Common myeloid progenitor, CD34-positive (primary cell): Measurements from ENCODE around the gene NFATC2IP. TPM values are rescaled to one million over a fixed set of nuclear protein-coding genes. Genes with fewer than 3 reads are reported as not detected.

ENCODE experiments used
- CTCF ChIA-PET: fragments of 350-600 bp; sonication (Branson Sonifier 250); formaldehyde crosslinking; loops from one replicate; lab custom pipeline; 2021; ENCODE audit warnings: antibody characterized with exemption; lab: Charles Lee
- POLR2A ChIA-PET: fragments of 350-600 bp; sonication (Branson Sonifier 250); formaldehyde crosslinking; loops from one replicate; lab custom pipeline; 2021; ENCODE audit warnings: antibody characterized with exemption; lab: Charles Lee
- DNase-seq, 3 donors: peaks; one replicate each; pipeline versions ENCODE4 v3.0.0 to v3.0.0-alpha.2; 2013
- H3K27ac ChIP-seq, 2 experiments: 1 replicate in 1 of 2; 2 replicates in 1 of 2; pipeline ENCODE4 v1.7.0; 2013; ENCODE audit warnings: inconsistent platforms in 2 of 2, low read length in 2 of 2, mild to moderate bottlenecking in 2 of 2, low read depth in 1 of 2, moderate library complexity in 1 of 2; ENCODE audit not compliant: severe bottlenecking in 2 of 2, insufficient read depth in 1 of 2, poor library complexity in 1 of 2
- H3K27me3 ChIP-seq, 5 experiments: replicated peaks in 2 of 5; 1 replicate in 3 of 5; 2 replicates in 2 of 5; pipeline versions ENCODE4 v1.6.1 to v1.7.0; 2013; ENCODE audit warnings: low read length in 4 of 5, mild to moderate bottlenecking in 2 of 5, moderate library complexity in 2 of 5, inconsistent platforms in 1 of 5; ENCODE audit not compliant: insufficient read depth in 5 of 5, control insufficient read depth in 4 of 5
- H3K36me3 ChIP-seq, 4 experiments: 1 replicate in 2 of 4; 2 replicates in 2 of 4; pipeline versions ENCODE4 v1.6.1 to v1.7.0; 2013; ENCODE audit warnings: low read length in 3 of 4, control low read depth in 1 of 4, mild to moderate bottlenecking in 1 of 4; ENCODE audit not compliant: control insufficient read depth in 4 of 4, insufficient read depth in 4 of 4
- H3K4me1 ChIP-seq, 4 experiments: 1 replicate in 3 of 4; 2 replicates in 1 of 4; pipeline versions ENCODE4 v1.6.1 to v1.7.1; 2013; ENCODE audit warnings: low read length in 3 of 4, mild to moderate bottlenecking in 3 of 4, control low read depth in 1 of 4, inconsistent platforms in 1 of 4, moderate library complexity in 1 of 4; ENCODE audit not compliant: control insufficient read depth in 4 of 4, insufficient read depth in 4 of 4; ENCODE audit errors: control extremely low read depth in 1 of 4
- H3K4me3 ChIP-seq, 7 experiments: 1 replicate in 4 of 7; 2 replicates in 3 of 7; pipeline versions ENCODE4 v1.5.1 to v1.7.0; 2013; ENCODE audit warnings: mild to moderate bottlenecking in 7 of 7, low read length in 6 of 7, moderate library complexity in 6 of 7, inconsistent platforms in 2 of 7, low read depth in 2 of 7, control low read depth in 1 of 7; ENCODE audit not compliant: insufficient read depth in 4 of 7, control insufficient read depth in 1 of 7; ENCODE audit errors: extremely low read depth in 1 of 7
- H3K9me3 ChIP-seq, 5 experiments: 1 replicate in 4 of 5; 2 replicates in 1 of 5; pipeline versions ENCODE4 v1.6.1 to v1.7.1; 2013; ENCODE audit warnings: low read length in 4 of 5, mild to moderate bottlenecking in 2 of 5, inconsistent platforms in 1 of 5, low read depth in 1 of 5, moderate library complexity in 1 of 5; ENCODE audit not compliant: control insufficient read depth in 4 of 5, insufficient read depth in 2 of 5; ENCODE audit errors: control extremely low read depth in 1 of 5
- WGBS: methylation state at CpG from one replicate; pipeline ENCODE4 v1.1.5; 2013; ENCODE audit not compliant: insufficient coverage; 5-methylcytosine and 5-hydroxymethylcytosine counted together
- polyA plus RNA-seq: library from polyadenylated mRNA; unstranded; fragments of 120-200 nt; gene quantifications from one replicate; pipeline ENCODE4 v1.2.1, GENCODE V29; 2013

Gene NFATC2IP
- polyA plus RNA-seq = 43.7 TPM

DNA sequence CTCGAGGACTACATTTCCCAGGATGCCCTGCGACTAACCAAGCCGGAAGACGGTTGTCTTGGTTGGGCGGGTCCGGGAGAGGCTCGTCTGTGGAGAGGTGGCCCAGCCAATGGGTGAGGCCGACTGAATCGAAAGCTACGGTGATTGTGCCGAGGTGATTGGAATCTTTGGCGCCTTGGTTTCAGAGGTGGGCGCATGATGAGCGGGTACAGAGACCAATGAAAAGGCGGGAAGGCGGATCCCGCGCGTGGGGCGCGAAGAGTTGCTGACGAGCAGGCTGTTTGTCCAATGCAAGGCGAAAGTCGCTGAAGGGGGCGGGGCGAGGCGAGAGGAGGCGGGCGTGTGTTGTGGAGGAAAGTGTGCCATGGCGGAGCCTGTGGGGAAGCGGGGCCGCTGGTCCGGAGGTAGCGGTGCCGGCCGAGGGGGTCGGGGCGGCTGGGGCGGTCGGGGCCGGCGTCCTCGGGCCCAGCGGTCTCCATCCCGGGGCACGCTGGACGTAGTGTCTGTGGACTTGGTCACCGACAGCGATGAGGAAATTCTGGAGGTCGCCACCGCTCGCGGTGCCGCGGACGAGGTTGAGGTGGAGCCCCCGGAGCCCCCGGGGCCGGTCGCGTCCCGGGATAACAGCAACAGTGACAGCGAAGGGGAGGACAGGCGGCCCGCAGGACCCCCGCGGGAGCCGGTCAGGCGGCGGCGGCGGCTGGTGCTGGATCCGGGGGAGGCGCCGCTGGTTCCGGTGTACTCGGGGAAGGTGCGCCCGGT is at the start of gene NFATC2IP:
Gene NFATC2IP (plus strand): TSS at position 290 of the 762 bp plus-strand sequence. CDS start 75 bp downstream, at position 365.
- WGBS = under 1% methylated on average over 69 of the region's 79 CpGs
- CTCF ChIA-PET = interaction anchor here (0.7 to 1.4 kb wide), 4 partner anchors 15 to 89 kb away, joined by 3 to 4 read pairs (median 4); partner anchors contain the start of gene SH2B1

GRCh38 chr16:28901862-28902261 is 48.9 kb upstream of the NFATC2IP start:
- WGBS = 88% methylated on average over 12 of the region's 15 CpGs
- no peaks in the 10 kb centered on the region for H3K27me3 ChIP-seq
- H3K4me1 ChIP-seq = peaks cover 0 to 17% (median 16%) of the 10 kb centered on the region in 4 experiments
- DNase-seq = no peak
- ChIA-PET POLR2A (no interaction called here), CTCF (interaction anchor here (1.8 kb wide), 1 partner anchor 43 kb away, joined by 4 read pairs; no protein-coding TSS in a partner anchor)
- no peaks in the 10 kb centered on the region for H3K9me3 ChIP-seq
- no peak overlapping the region for H3K4me3 ChIP-seq
- H3K36me3 ChIP-seq = peaks cover 0 to 21% (median 10%) of the 10 kb centered on the region in 4 experiments
- H3K27ac ChIP-seq = no peak overlapping the region

More for the DNA sequence above, at the start of gene NFATC2IP:
- Histone ChIP-seq H3K9me3 (no peaks in the 10 kb centered on the region), H3K27ac (peak within 1 kb of the TSS; percentile 7 to 82), H3K27me3 (no peaks in the 10 kb centered on the region), H3K36me3 (peaks cover 7 to 31% (median 24%) of the 10 kb centered on the region in 4 experiments), H3K4me1 (peaks cover 3 to 18% (median 15%) of the 10 kb centered on the region in 4 experiments), H3K4me3 (peak within 1 kb of the TSS; percentile 70 to 92 (median 82))
- POLR2A ChIA-PET = interaction anchor here (0.5 to 0.6 kb wide), 2 partner anchors 16 to 376 kb away, joined by 3 to 4 read pairs; no protein-coding TSS in a partner anchor
- DNase-seq = peak; percentile 100

GRCh38 chr16:28902909-28903308 is 47.8 kb upstream of the NFATC2IP start:
- Histone ChIP-seq H3K27me3 (no peaks in the 10 kb centered on the region), H3K27ac (no peak overlapping the region), H3K4me1 (peaks cover 0 to 17% (median 16%) of the 10 kb centered on the region in 4 experiments), H3K36me3 (peaks cover 0 to 21% (median 11%) of the 10 kb centered on the region in 4 experiments), H3K4me3 (peak overlapping the region in 4 of 7 experiments; percentile 16 to 52 (median 49)), H3K9me3 (no peaks in the 10 kb centered on the region)
- 13% methylated on average over 9 of the region's 11 CpGs for WGBS
- peak in 2 of 3 donors; percentile 73 to 77 for DNase-seq
- ChIA-PET CTCF (interaction anchor here (1.0 kb wide), 1 partner anchor 9 kb away, joined by 3 read pairs; no protein-coding TSS in a partner anchor), POLR2A (no interaction called here)

DNA sequence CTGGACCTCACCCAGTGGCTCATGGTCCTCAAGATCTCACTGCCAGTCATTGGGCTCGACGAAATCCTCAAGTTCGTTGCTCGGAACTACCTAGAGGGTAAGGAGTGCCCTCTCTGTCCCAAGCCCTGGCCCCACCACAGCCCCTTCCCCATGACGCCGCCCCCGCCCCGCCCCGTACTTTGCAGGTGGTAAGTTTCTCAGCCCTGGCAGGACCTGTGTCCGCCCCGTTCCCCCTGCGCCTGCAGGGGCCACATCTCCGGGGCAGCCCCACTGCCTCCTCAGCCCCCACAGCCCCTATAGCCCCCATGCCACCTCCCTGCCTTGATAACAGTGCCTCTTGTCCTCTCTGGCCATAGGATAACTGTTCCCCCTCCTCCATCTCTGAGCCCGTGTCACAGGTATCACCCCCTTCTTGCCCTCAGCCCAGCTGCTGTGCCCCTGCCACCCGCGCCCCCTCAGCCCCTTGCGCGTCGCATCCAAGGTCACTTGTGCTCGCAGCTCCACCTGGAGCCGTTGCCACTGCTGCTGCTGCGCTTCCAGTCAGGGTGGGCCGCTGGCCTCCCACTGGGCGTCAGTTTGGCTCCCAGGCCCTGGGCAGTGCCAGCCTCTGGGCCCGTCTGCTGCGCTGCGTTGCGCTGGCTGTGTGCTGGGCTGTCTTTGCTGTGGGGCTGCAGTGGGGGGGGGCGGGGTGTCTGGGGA is 47.2 kb upstream of the NFATC2IP start:
- peak overlapping the region in 2 of 7 experiments; percentile 50 to 52 for H3K4me3 ChIP-seq
- H3K27ac ChIP-seq = no peak overlapping the region
- peaks cover 2 to 26% (median 15%) of the 10 kb centered on the region in 4 experiments for H3K36me3 ChIP-seq
- peaks cover 0 to 17% (median 16%) of the 10 kb centered on the region in 4 experiments for H3K4me1 ChIP-seq
- ChIA-PET CTCF (interaction anchor here (1.0 kb wide), 1 partner anchor 9 kb away, joined by 3 read pairs; no protein-coding TSS in a partner anchor), POLR2A (no interaction called here)
- WGBS = 87% methylated on average over 22 of the region's 29 CpGs
- H3K9me3 ChIP-seq = no peaks in the 10 kb centered on the region
- H3K27me3 ChIP-seq = no peaks in the 10 kb centered on the region
- no peak for DNase-seq

DNA sequence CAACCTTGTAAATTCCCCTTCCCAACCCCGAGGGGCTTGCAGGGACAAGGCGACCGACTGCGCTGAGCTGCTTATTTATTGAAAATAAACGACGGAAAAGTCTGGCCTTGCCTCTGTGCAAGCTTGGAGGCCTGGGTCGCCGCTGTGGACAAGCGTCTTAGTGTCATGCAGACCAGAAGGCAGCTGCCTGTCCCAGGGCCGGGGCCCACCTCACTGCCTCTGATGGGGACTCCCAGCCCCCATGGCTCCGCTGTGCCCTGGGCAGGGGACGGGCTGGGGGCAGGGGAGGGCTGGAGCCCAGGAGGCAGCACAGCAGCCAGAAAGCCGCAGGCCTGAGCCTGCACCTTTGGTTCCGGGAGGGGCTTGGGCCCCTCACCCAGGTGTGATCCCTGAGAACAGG is 46.4 kb upstream of the NFATC2IP start:
- WGBS = 97% methylated on average over 12 of the region's 14 CpGs
- Histone ChIP-seq H3K27ac (no peak overlapping the region), H3K36me3 (peaks cover 4 to 30% (median 18%) of the 10 kb centered on the region in 4 experiments), H3K9me3 (no peaks in the 10 kb centered on the region), H3K27me3 (no peaks in the 10 kb centered on the region), H3K4me3 (no peak overlapping the region), H3K4me1 (peaks cover 0 to 17% (median 16%) of the 10 kb centered on the region in 4 experiments)
- ChIA-PET CTCF (no interaction called here), POLR2A (no interaction called here)
- no peak for DNase-seq

- DNase-seq = no peak
- Histone ChIP-seq H3K4me1 (peaks cover 0 to 17% (median 16%) of the 10 kb centered on the region in 4 experiments), H3K4me3 (no peak overlapping the region), H3K36me3 (peaks cover 4 to 31% (median 18%) of the 10 kb centered on the region in 4 experiments), H3K27ac (no peak overlapping the region), H3K9me3 (no peaks in the 10 kb centered on the region), H3K27me3 (no peaks in the 10 kb centered on the region)
- ChIA-PET POLR2A (no interaction called here), CTCF (no interaction called here)
- WGBS = 98% methylated on average over 12 of the region's 16 CpGs
Observed at GRCh38 chr16:28904828-28905227, 45.9 kb upstream of the NFATC2IP start.
